ENCODE measurements around the gene EFCC1.

Gene EFCC1

GRCh38 chr3:129013491-129013891 lies 12.4 kb downstream of the EFCC1 start:
- no peak for DNase-seq (ENCODE audit: low read depth)
- in situ Hi-C loops (cut with HindIII; ENCODE audit: low sequenced_read_pairs): loop anchor here (10.0 kb wide), 1 partner anchor 241 kb away; no protein-coding TSS in a partner anchor
- H3K4me3 ChIP-seq (ENCODE audit: low read depth, low read length): no peak overlapping the region
- no peak for TF ChIP-seq CTCF (IDR thresholded peaks at IDR 0.05; ENCODE audit: low read depth, low read length, missing control alignments)

DNA sequence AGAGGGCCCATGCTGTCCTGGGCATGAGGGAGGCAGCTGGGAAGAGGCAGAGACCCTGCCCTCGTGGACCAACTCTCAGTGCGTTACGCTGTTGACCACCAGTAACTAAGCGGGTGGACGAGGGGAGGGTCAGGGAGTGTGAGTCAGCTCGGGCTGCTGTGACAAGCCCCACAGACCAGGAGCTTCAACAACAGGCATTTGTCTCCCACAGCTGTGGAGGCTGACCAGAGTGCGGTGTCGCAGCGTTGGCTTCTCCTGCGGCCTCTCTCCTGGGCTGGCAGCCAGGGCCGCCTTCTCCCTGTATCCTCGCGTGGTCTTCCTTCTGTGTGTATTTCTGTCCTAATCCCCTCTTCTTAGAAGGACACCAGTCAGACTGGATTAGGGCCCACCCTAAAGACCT lies 13.0 kb downstream of the EFCC1 start:
- no peak for TF ChIP-seq CTCF (IDR thresholded peaks at IDR 0.05; ENCODE audit: low read depth, low read length, missing control alignments)
- H3K4me3 ChIP-seq (ENCODE audit: low read depth, low read length): no peak overlapping the region
- in situ Hi-C loops (cut with HindIII; ENCODE audit: low sequenced_read_pairs): loop anchor here (10.0 kb wide), 1 partner anchor 241 kb away; no protein-coding TSS in a partner anchor

GRCh38 chr3:129014793-129015345 lies 13.8 kb downstream of the EFCC1 start:
- TF ChIP-seq CTCF (IDR thresholded peaks at IDR 0.05; ENCODE audit: low read depth, low read length, missing control alignments): no peak
- DNase-seq (ENCODE audit: low read depth): no peak
- in situ Hi-C loops (cut with HindIII; ENCODE audit: low sequenced_read_pairs): loop anchor here (10.0 kb wide), 1 partner anchor 240 kb away; no protein-coding TSS in a partner anchor
- H3K4me3 ChIP-seq (ENCODE audit: low read depth, low read length): no peak overlapping the region

More for the DNA sequence above, 13.0 kb downstream of the EFCC1 start:
- no peak for DNase-seq (ENCODE audit: low read depth)

GRCh38 chr3:129015388-129016105 lies 14.4 kb downstream of the EFCC1 start:
- TF ChIP-seq CTCF (IDR thresholded peaks at IDR 0.05; ENCODE audit: low read depth, low read length, missing control alignments): no peak
- in situ Hi-C loops (cut with HindIII; ENCODE audit: low sequenced_read_pairs): loop anchor here (10.0 kb wide), 1 partner anchor 239 kb away; no protein-coding TSS in a partner anchor
- DNase-seq (ENCODE audit: low read depth): no peak
- H3K4me3 ChIP-seq (ENCODE audit: low read depth, low read length): no peak overlapping the region

GRCh38 chr3:129016356-129016719 lies 15.2 kb downstream of the EFCC1 start:
- in situ Hi-C loops (cut with HindIII; ENCODE audit: low sequenced_read_pairs): loop anchor here (10.0 kb wide), 1 partner anchor 238 kb away; no protein-coding TSS in a partner anchor
- TF ChIP-seq CTCF (IDR thresholded peaks at IDR 0.05; ENCODE audit: low read depth, low read length, missing control alignments): no peak
- H3K4me3 ChIP-seq (ENCODE audit: low read depth, low read length): no peak overlapping the region
- DNase-seq (ENCODE audit: low read depth): no peak

DNA sequence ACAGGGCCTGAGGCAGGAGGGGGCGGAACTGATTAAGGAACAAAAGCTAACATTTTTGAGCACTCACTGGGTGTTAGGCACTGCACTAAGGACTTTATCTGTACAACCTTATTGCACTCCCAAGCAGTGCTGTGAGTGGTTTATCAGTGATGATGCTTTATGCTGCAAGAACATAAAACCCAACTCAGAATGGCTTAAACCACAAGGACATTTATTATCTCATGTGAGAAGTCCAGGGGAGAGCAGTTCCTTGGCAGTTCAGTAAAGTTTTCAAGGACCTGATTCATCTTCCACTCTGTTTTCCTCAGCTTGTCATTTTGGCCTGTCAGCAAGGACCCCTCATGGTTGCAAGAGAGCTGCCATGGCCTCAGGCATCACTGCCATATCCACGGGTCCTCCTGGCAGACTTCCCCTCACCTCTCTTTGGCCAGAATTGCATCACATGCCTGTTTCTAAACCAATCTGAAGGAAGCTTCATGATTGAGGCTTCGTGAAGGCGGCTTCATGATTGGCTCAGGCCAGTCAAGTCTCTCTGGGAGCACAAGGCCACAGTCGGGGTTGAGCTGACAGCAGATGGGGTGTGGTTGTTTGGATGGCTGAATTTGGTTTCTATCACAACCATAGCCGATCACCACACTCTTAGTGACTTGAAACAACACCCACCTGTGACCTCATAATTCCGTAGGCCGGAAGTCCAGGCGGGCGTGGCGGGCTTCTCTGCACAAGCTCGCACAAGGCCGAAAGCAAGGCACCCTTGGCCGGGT lies 15.8 kb downstream of the EFCC1 start:
- in situ Hi-C loops (cut with HindIII; ENCODE audit: low sequenced_read_pairs): loop anchor here (10.0 kb wide), 1 partner anchor 238 kb away; no protein-coding TSS in a partner anchor
- TF ChIP-seq CTCF (IDR thresholded peaks at IDR 0.05; ENCODE audit: low read depth, low read length, missing control alignments): no peak
- no peak for DNase-seq (ENCODE audit: low read depth)
- no peak overlapping the region for H3K4me3 ChIP-seq (ENCODE audit: low read depth, low read length)

Measured in astrocyte of the cerebellum (primary cell).